WERI-Rb-1 (cell line): ENCODE data around the gene RNASEH1.
"Not testable (repeated sequence)": the region's sequence is repeated elsewhere in the genome, so short reads cannot be mapped to it uniquely, and the experiment has no call there.

Experiments
- DNase-seq: peaks from one replicate; pipeline ENCODE4 v3.0.0-alpha.2; 2020
- H3K27ac ChIP-seq: fragments of 250-450 bp; sonication (Bioruptor Pico); 2 replicates; pipeline ENCODE4 v1.5.1; 2020; ENCODE audit warnings: mild to moderate bottlenecking, moderate library complexity
- H3K27me3 ChIP-seq: fragments of 250-450 bp; sonication (Bioruptor Pico); 2 replicates; pipeline ENCODE4 v1.5.1; 2021; ENCODE audit warnings: mild to moderate bottlenecking, low read depth, moderate library complexity; ENCODE audit not compliant: insufficient read depth, severe bottlenecking
- H3K36me3 ChIP-seq: fragments of 250-450 bp; sonication (Bioruptor Pico); 2 replicates; pipeline ENCODE4 v1.5.1; 2020; ENCODE audit warnings: mild to moderate bottlenecking, moderate library complexity
- H3K4me3 ChIP-seq: 2 replicates; pipeline ENCODE4 v1.5.1; 2011; ENCODE audit warnings: low read depth, mild to moderate bottlenecking, control low read depth, low read length
- H3K9me3 ChIP-seq: fragments of 250-450 bp; sonication (Bioruptor Pico); 2 replicates; pipeline ENCODE4 v1.5.1; 2021; ENCODE audit warnings: mild to moderate bottlenecking, moderate library complexity; ENCODE audit not compliant: severe bottlenecking
- CTCF ChIP-seq: IDR thresholded peaks from 2 replicates; pipeline ENCODE4 v1.5.1; 2011; ENCODE audit warnings: low read depth, mild to moderate bottlenecking, control low read depth, inconsistent platforms, low read length

Gene RNASEH1

GRCh38 chr2:3516831-3517230 lies 41.3 kb downstream of the RNASEH1 start:
- H3K36me3 ChIP-seq = peaks cover 32% of the 10 kb centered on the region
- H3K27ac ChIP-seq = no peak overlapping the region
- peaks cover 6% of the 10 kb centered on the region for H3K9me3 ChIP-seq
- H3K4me3 ChIP-seq = no peak overlapping the region
- no peak for TF ChIP-seq CTCF
- no peaks in the 10 kb centered on the region for H3K27me3 ChIP-seq
- peak; percentile 2 for DNase-seq

- H3K27ac ChIP-seq, H3K9me3 ChIP-seq, H3K27me3 ChIP-seq, DNase-seq, H3K4me3 ChIP-seq: not testable (repeated sequence)
- H3K36me3 ChIP-seq = peaks cover 46% of the 10 kb centered on the region
Measured at GRCh38 chr2:3515438-3515837, 42.7 kb downstream of the RNASEH1 start.

GRCh38 chr2:3513026-3513810 lies 44.9 kb downstream of the RNASEH1 start:
- Histone ChIP-seq H3K4me3 (no peak overlapping the region), H3K9me3 (peaks cover 6% of the 10 kb centered on the region), H3K27ac (no peak overlapping the region), H3K27me3 (no peaks in the 10 kb centered on the region), H3K36me3 (peaks cover 65% of the 10 kb centered on the region)
- no peak for TF ChIP-seq CTCF
- peak; percentile 8 for DNase-seq

- DNase-seq = peak; percentile 1
- peaks cover 6% of the 10 kb centered on the region for H3K9me3 ChIP-seq
- no peak overlapping the region for H3K4me3 ChIP-seq
- H3K27ac ChIP-seq = no peak overlapping the region
- TF ChIP-seq CTCF = no peak
- peaks cover 67% of the 10 kb centered on the region for H3K36me3 ChIP-seq
- no peaks in the 10 kb centered on the region for H3K27me3 ChIP-seq
Measured at GRCh38 chr2:3512086-3512485, 46.0 kb downstream of the RNASEH1 start.

GRCh38 chr2:3505771-3506170 lies 52.4 kb downstream of the RNASEH1 start:
- peak; percentile 69 for DNase-seq
- peak overlapping the region; percentile 57 for H3K27ac ChIP-seq
- peaks cover 48% of the 10 kb centered on the region for H3K36me3 ChIP-seq
- no peaks in the 10 kb centered on the region for H3K27me3 ChIP-seq
- no peak for TF ChIP-seq CTCF
- H3K4me3 ChIP-seq = peak overlapping the region; percentile 4
- no peaks in the 10 kb centered on the region for H3K9me3 ChIP-seq

- peaks cover 41% of the 10 kb centered on the region for H3K36me3 ChIP-seq
- H3K27ac ChIP-seq = no peak overlapping the region
- no peaks in the 10 kb centered on the region for H3K9me3 ChIP-seq
- no peaks in the 10 kb centered on the region for H3K27me3 ChIP-seq
- no peak for DNase-seq
- H3K4me3 ChIP-seq = no peak overlapping the region
- no peak for TF ChIP-seq CTCF
Measured at GRCh38 chr2:3504741-3505140, 53.4 kb downstream of the RNASEH1 start.
